IMR-90 (cell line): ENCODE results near the gene RFTN1.

ENCODE experiments used
- CEBPB ChIP-seq: IDR thresholded peaks from 2 replicates; pipeline ENCODE4 v1.6.1; 2012; ENCODE audit warnings: low read depth, low read length, improper control_type of control experiment
- TF ChIP-seq, protein P1 (sequence below): conservative IDR thresholded peaks from 2 replicates; pipeline ENCODE4 v1.5.1; 2012; ENCODE audit warnings: mild to moderate bottlenecking, low read depth, low read length, improper control_type of control experiment

DNA sequence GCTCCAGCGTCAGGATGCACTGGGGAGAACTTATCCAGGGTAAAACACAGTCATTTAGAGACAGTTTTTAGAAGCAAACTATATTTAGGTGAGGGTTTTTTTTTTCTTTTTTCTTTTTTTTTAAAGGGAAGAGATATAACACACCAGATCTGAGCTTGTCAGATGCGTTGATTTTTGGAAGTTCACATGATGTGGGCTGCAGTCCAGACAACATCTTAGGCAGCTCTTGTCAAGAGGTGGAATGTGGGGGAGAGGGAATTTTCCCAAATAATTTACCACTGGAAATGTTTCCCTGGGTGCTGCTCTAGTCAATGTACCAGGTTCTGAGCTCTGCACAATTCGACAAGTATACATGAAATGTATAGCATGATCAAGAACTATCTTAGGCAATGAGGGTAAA, 155.2 kb downstream of the RFTN1 start:
- TF ChIP-seq, protein P1, sequence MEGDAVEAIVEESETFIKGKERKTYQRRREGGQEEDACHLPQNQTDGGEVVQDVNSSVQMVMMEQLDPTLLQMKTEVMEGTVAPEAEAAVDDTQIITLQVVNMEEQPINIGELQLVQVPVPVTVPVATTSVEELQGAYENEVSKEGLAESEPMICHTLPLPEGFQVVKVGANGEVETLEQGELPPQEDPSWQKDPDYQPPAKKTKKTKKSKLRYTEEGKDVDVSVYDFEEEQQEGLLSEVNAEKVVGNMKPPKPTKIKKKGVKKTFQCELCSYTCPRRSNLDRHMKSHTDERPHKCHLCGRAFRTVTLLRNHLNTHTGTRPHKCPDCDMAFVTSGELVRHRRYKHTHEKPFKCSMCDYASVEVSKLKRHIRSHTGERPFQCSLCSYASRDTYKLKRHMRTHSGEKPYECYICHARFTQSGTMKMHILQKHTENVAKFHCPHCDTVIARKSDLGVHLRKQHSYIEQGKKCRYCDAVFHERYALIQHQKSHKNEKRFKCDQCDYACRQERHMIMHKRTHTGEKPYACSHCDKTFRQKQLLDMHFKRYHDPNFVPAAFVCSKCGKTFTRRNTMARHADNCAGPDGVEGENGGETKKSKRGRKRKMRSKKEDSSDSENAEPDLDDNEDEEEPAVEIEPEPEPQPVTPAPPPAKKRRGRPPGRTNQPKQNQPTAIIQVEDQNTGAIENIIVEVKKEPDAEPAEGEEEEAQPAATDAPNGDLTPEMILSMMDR, result no peak
- no peak for TF ChIP-seq CEBPB
